BLaER1 (cell line): ENCODE measurements around the gene IL9R.
A peak's percentile ranks its signal among the peaks of the same experiment; 100 is the strongest.
"Not testable (repeated sequence)": the region's sequence is repeated elsewhere in the genome, so short reads cannot be mapped to it uniquely, and the experiment has no call there.

ENCODE experiments used
- H3K27ac ChIP-seq: shearing (Covaris generic); formaldehyde crosslinking; 2 replicates; pipeline ENCODE4 v1.8.1; 2022
- H3K27me3 ChIP-seq: shearing (Covaris generic); formaldehyde crosslinking; 2 replicates; pipeline ENCODE4 v1.8.1; 2022
- H3K36me3 ChIP-seq: shearing (Covaris generic); formaldehyde crosslinking; 2 replicates; pipeline ENCODE4 v1.8.1; 2022
- H3K4me1 ChIP-seq: shearing (Covaris generic); formaldehyde crosslinking; 2 replicates; pipeline ENCODE4 v1.8.1; 2022
- H3K4me2 ChIP-seq: shearing (Covaris generic); formaldehyde crosslinking; 2 replicates; pipeline ENCODE4 v1.8.1; 2022
- H3K4me3 ChIP-seq: shearing (Covaris generic); formaldehyde crosslinking; 2 replicates; pipeline ENCODE4 v1.8.1; 2022
- H3K9ac ChIP-seq: shearing (Covaris generic); formaldehyde crosslinking; 2 replicates; pipeline ENCODE4 v1.8.1; 2022
- H3K9me3 ChIP-seq: shearing (Covaris generic); formaldehyde crosslinking; 2 replicates; pipeline ENCODE4 v1.8.1; 2022
- H4K20me1 ChIP-seq: shearing (Covaris generic); formaldehyde crosslinking; 2 replicates; pipeline ENCODE4 v1.8.1; 2022
- Cebpa-rat ChIP-seq: shearing (Covaris generic); IDR thresholded peaks from 2 replicates; pipeline ENCODE4 v1.8.1; 2022

IL9R gene

DNA sequence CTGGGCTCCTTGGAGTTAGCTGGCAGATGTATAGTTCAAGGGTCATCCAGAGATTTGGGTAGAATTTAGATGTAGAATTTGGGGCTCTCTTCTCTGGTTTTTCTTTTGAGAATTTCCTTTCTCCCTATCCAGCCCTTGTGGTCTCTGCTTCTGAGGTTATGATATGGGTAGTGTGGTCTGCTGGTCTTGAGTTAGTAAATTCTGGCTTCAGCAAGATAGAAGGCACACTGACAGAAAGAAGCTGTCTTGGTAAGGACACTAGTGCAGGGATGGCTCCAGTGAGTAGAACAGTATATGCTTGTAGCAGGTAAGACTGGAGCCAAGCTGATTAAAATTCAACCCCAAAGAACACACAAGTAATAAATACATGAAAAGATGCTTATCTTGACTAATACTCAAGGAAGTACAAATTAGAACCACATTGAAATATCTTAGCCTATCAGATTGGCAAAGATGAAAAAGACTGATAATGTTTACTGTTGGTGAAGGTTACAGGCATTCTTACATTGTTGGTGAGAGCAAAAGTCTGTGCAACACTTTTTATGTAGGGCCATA is 2.1 kb upstream of the IL9R start:
- Histone ChIP-seq H3K4me3 (no peak overlapping the region), H4K20me1 (no peaks in the 10 kb centered on the region), H3K4me1 (peaks cover 37% of the 10 kb centered on the region), H3K36me3 (no peaks in the 10 kb centered on the region), H3K9ac (no peak overlapping the region), H3K9me3 (no peaks in the 10 kb centered on the region), H3K27ac (no peak overlapping the region), H3K4me2 (no peak overlapping the region), H3K27me3 (no peaks in the 10 kb centered on the region)
- no peak for TF ChIP-seq Cebpa-rat

DNA sequence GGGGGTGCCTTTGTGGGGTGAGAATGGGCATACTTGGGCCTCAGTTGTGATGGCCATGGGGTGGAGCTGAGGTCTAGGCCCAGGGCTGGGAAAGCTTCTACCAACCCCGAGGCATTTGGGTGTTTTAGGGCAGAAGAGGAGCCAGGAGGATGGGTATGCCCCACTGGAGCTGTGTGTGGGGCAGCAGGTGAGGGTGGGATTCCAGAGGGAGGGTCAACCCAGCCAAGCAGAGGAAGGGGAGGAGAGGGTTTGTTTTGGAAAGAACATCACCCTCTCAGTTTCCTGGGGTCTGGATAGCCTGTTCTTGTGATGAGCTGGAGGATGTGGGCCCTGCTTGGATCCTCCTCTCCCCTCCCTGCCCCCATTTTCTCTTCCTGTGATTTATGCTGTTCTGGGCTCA is 620 bp downstream of the IL9R start:
- H3K36me3 ChIP-seq, result no peaks in the 10 kb centered on the region
- no peak overlapping the region for H3K4me3 ChIP-seq
- peaks cover 64% of the 10 kb centered on the region for H3K4me1 ChIP-seq
- peak overlapping the region; percentile 57 for H3K4me2 ChIP-seq
- no peaks in the 10 kb centered on the region for H3K9me3 ChIP-seq
- H3K27me3 ChIP-seq, result no peaks in the 10 kb centered on the region
- no peak overlapping the region for H3K27ac ChIP-seq
- no peak for TF ChIP-seq Cebpa-rat
- no peak overlapping the region for H3K9ac ChIP-seq
- H4K20me1 ChIP-seq, result no peaks in the 10 kb centered on the region

DNA sequence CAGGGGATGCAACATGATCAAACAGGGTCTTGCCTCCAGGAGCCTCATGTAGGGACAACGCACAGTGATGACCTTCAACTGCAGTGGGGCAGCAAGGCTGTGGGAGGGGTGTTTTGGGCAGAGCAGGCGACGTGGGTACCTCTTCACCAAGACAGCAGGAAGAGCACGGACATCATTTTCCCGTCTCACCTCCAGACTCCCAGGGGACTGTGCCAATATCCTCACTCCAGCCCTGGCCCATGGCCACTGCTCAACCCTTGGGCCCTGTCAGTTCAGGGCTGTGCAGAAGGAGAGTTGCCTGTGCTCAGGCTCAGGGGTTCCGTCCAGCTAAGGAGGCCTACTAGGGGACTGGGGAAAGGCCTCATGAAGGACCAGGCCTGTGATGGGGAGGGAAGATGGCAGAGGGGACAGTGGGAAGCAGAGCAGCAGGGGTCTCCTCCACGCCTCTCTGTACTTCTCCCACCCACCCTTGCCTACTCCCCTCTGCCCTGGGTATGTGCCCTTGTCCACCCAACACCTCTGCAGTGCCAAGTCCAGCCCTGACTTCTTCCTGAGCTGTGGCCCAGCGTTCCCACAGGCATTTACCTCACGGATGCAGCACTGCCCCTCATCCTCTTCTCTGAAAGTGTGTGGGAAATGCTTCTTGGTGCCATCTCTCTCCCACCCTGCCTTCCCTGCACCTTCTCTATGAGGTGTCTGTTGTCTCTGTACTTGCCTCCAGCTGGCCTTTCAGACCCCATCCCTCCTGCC is 1.4 kb downstream of the IL9R start:
- no peak overlapping the region for H3K9ac ChIP-seq
- no peak for TF ChIP-seq Cebpa-rat
- no peak overlapping the region for H3K4me3 ChIP-seq
- peaks cover 72% of the 10 kb centered on the region for H3K4me1 ChIP-seq
- no peaks in the 10 kb centered on the region for H3K27me3 ChIP-seq
- no peaks in the 10 kb centered on the region for H3K9me3 ChIP-seq
- no peaks in the 10 kb centered on the region for H3K36me3 ChIP-seq
- H4K20me1 ChIP-seq, result no peaks in the 10 kb centered on the region
- 0 out of 2 replicates have a peak overlapping the region, but pooled peaks have one; percentile 22 for H3K27ac ChIP-seq
- peak overlapping the region; percentile 57 for H3K4me2 ChIP-seq

DNA sequence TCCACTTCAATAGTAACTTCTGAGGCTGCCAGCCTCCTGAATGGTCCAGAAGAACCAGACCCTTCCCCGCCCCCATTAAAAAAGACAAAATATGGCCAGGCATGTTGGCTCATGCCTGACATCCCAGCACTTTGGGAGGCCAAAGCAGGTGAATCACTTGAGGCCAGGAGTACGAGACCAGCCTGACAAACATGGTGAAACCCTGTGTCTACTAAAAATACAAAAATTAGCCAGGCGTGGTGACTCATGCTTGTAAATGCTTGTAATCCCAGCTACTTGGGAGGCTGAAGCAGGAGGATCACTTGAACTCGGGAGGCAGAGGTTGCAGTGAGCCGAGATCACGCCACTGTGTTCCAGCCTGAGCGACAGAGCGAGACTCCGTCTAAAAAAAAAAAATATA is 2.3 kb downstream of the IL9R start:
- not testable (repeated sequence) for H3K4me3 ChIP-seq, H3K36me3 ChIP-seq, H3K9me3 ChIP-seq, H3K27me3 ChIP-seq, H4K20me1 ChIP-seq, H3K9ac ChIP-seq
- H3K4me1 ChIP-seq, result peaks cover 80% of the 10 kb centered on the region
- peak overlapping the region; percentile 57 for H3K4me2 ChIP-seq
- 0 out of 2 replicates have a peak overlapping the region, but pooled peaks have one; percentile 73 for H3K27ac ChIP-seq

DNA sequence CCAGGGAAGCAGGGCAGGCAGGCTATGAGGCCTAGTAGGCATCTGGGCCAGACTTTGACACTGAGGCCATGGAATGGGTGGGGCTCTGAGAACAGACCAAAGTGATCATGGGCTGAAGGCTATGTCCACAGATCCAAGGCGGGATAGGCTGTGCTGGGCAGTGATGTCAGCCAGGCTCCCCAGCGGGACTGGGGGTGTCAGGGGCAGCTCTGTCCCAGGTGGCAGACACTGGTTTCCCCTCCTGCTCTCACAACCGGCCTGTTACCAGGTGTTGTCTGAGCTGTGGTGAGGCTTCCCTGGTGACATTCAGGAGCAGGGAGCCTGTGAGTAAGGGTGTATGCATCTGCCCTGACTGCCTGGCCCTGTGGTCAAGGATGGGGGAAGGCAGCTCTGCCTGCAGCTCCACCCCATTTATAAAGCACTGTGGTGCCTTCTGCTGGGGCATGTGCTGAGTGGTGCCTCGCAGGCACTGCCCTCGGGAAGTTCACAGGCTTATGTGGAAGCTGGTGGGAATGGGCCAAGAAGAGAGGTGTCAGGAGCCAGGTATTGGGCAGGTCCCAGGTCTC is 2.9 kb downstream of the IL9R start:
- Histone ChIP-seq H3K4me2 (peak overlapping the region; percentile 79), H3K9ac (peak overlapping the region; percentile 34; the same call in 1 of the 2 replicates), H4K20me1 (no peaks in the 10 kb centered on the region), H3K4me1 (peaks cover 87% of the 10 kb centered on the region), H3K4me3 (no peak overlapping the region), H3K27me3 (no peaks in the 10 kb centered on the region), H3K9me3 (no peaks in the 10 kb centered on the region), H3K36me3 (no peaks in the 10 kb centered on the region), H3K27ac (peak overlapping the region; percentile 73)
- no peak for TF ChIP-seq Cebpa-rat

DNA sequence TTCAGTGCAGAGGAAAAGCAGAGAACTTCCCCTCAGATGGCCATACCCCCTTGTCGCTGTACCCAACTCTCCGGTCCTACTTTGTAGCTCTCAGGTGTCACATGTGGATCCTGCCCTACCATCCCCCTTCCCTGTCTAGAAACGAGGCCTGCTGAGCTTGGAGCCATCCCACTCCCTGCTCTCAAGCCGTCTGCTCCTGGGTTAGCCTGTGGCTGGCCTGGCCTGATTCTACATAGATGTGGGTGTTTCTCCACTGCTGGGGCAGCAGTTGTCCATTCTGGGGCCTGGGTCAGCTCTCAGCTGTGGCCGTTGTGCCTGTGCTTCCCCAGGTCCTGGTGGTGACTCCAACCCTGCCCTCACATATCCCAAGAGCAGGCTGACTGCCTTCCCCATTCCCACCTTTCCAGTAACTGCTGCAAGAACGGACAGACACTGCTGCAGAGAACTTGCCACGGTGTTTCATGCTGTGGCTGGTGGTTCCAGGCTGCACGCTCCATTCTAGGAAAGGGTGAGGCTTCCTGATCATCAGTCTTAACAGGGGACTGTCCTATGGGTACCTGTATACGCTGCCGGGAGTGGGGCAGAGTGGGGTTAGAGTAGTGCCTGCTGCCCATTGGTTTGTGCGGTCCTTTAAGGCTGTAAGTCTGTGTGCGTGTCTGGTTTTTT is 3.6 kb downstream of the IL9R start:
- H3K9me3 ChIP-seq, result no peaks in the 10 kb centered on the region
- peaks cover 92% of the 10 kb centered on the region for H3K4me1 ChIP-seq
- peak overlapping the region; percentile 34; the same call in 1 of the 2 replicates for H3K9ac ChIP-seq

DNA sequence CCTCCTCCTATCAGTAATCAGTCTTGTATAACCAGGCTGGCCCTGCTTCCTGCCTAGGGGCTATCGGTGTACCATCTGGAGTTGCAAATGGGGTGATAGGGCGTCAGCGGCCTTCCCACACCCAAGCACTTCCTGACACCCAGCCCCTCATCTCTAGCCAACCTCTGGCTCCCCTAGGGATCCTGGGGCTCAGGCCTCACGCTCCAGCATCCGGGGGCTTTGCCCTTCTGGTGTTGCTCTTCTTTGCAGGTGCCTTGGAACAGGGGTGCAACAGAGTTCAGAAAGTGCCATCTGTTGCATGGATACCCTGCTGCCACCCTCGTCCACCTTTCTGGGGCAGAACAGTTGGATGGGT is 4.1 kb downstream of the IL9R start:
- no peaks in the 10 kb centered on the region for H3K36me3 ChIP-seq
- peaks cover 95% of the 10 kb centered on the region for H3K4me1 ChIP-seq
- H3K9me3 ChIP-seq, result no peaks in the 10 kb centered on the region
- no peak overlapping the region for H3K4me3 ChIP-seq
- H3K27ac ChIP-seq, result peak overlapping the region; percentile 73
- H4K20me1 ChIP-seq, result no peaks in the 10 kb centered on the region
- no peaks in the 10 kb centered on the region for H3K27me3 ChIP-seq
- H3K9ac ChIP-seq, result no peak overlapping the region; the same call in 1 of the 2 replicates
- TF ChIP-seq Cebpa-rat, result no peak
- H3K4me2 ChIP-seq, result peak overlapping the region; percentile 79

More for the DNA sequence above, 3.6 kb downstream of the IL9R start:
- H3K4me2 ChIP-seq, result peak overlapping the region; percentile 79
- H3K27ac ChIP-seq, result peak overlapping the region; percentile 73
- H3K4me3 ChIP-seq, result no peak overlapping the region
- H4K20me1 ChIP-seq, result no peaks in the 10 kb centered on the region
- TF ChIP-seq Cebpa-rat, result no peak
- H3K36me3 ChIP-seq, result no peaks in the 10 kb centered on the region
- H3K27me3 ChIP-seq, result no peaks in the 10 kb centered on the region

DNA sequence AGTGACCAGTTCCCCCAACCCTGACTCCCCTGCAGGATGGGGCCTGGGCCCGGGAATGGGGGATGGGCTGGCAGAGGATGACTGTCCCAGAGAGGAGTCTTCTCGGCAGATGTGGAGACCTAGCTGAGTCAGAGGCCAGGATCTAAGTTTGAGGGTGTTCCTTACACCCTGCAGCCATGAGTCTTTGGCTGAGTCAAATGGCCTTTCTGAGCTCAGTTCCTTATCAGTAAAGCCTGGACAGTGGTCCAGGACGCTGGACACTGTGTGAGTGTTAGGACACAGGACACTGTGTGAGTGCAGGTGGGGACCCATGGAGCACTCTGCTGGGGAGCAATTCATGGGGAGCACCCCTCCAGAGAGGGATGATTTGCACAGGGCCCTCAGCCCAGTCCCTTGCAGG is 5.0 kb downstream of the IL9R start:
- no peaks in the 10 kb centered on the region for H3K9me3 ChIP-seq
- H3K4me1 ChIP-seq, result peaks cover 89% of the 10 kb centered on the region
- H3K36me3 ChIP-seq, result no peaks in the 10 kb centered on the region
- peak overlapping the region; percentile 79 for H3K4me2 ChIP-seq
- peak overlapping the region; percentile 73 for H3K27ac ChIP-seq
- no peaks in the 10 kb centered on the region for H3K27me3 ChIP-seq
- H3K4me3 ChIP-seq, result no peak overlapping the region
- H3K9ac ChIP-seq, result no peak overlapping the region
- TF ChIP-seq Cebpa-rat, result no peak
- no peaks in the 10 kb centered on the region for H4K20me1 ChIP-seq

DNA sequence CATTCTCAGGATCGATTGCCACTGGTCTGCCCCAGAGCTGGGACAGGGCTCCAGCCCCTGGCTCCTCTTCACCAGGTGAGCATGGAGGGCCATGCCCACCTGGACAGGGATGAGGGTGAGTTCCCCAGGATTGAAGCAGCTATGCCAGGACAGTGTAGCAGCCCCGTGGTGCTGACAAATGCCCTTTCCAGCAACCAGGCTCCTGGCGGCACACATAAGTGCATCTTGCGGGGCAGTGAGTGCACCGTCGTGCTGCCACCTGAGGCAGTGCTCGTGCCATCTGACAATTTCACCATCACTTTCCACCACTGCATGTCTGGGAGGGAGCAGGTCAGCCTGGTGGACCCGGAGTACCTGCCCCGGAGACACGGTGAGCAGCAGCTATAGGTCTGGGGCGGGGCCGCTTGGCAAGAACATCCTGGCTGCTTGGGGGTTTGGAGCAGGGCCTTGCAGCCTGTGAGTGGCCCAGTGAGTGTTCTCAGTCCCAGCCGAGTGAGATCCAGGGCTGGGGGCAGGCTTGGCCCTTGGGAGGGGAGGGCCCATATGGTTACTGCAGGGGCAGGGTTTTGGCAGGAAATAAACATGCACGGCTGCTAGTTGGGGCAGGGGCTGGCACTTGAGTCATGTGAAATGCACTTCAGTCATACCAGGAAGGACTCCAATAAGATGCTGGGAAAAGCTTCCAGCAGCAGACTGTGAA is 6.1 kb downstream of the IL9R start:
- peak overlapping the region; percentile 73 for H3K27ac ChIP-seq
- H4K20me1 ChIP-seq, result no peaks in the 10 kb centered on the region
- peaks cover 89% of the 10 kb centered on the region for H3K4me1 ChIP-seq
- TF ChIP-seq Cebpa-rat, result no peak
- H3K9ac ChIP-seq, result no peak overlapping the region; the same call in 1 of the 2 replicates
- no peaks in the 10 kb centered on the region for H3K36me3 ChIP-seq
- no peaks in the 10 kb centered on the region for H3K9me3 ChIP-seq
- H3K4me2 ChIP-seq, result peak overlapping the region; percentile 79
- 0 out of 2 replicates have a peak overlapping the region, but pooled peaks have one; percentile 19 for H3K4me3 ChIP-seq
- H3K27me3 ChIP-seq, result no peaks in the 10 kb centered on the region
